ENCODE results near the gene UBASH3A. TPM values are rescaled to one million over a fixed set of nuclear protein-coding genes. Genes with fewer than 3 reads are reported as not detected.

Gene UBASH3A, protein sequence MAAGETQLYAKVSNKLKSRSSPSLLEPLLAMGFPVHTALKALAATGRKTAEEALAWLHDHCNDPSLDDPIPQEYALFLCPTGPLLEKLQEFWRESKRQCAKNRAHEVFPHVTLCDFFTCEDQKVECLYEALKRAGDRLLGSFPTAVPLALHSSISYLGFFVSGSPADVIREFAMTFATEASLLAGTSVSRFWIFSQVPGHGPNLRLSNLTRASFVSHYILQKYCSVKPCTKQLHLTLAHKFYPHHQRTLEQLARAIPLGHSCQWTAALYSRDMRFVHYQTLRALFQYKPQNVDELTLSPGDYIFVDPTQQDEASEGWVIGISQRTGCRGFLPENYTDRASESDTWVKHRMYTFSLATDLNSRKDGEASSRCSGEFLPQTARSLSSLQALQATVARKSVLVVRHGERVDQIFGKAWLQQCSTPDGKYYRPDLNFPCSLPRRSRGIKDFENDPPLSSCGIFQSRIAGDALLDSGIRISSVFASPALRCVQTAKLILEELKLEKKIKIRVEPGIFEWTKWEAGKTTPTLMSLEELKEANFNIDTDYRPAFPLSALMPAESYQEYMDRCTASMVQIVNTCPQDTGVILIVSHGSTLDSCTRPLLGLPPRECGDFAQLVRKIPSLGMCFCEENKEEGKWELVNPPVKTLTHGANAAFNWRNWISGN
- under 1 TPM in 2 of 4 donors, not detected in 2; 0.06 TPM for polyA plus RNA-seq (ENCODE audit: insufficient read length in 4 of 4)

- DNase-seq (ENCODE audit: low read depth in 4 of 4, low spot score in 2 of 4): no peak
Observed at GRCh38 chr21:42403611-42404231, at the start of gene UBASH3A. TSS of gene UBASH3A (plus strand) at chr21:42403902. CDS start at chr21:42403946, 44 bp downstream.

GRCh38 chr21:42356046-42356445, 47.7 kb upstream of the UBASH3A start:
- no peak for DNase-seq (ENCODE audit: low read depth in 4 of 4, low spot score in 2 of 4)

DNA sequence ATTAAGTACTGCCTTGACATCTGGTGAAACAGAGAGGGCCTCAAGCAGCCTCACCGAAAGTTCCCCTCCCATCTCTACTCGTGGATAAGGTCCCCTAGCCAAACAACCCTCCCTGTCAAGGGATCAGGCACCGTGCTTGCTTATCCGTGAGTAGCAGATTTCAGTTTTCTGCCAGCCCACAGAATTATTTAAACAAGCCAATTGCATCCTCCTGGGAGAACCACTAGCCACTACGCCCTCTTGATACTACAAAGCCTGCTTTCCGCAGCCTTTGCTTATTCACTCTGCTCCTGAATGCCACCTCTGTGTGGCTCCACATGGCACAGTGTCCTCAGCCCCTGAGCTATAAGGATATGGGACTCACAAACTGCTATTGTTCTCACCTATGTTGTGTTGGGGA, 47.1 kb upstream of the UBASH3A start:
- no peak for DNase-seq (ENCODE audit: low read depth in 4 of 4, low spot score in 2 of 4)

DNA sequence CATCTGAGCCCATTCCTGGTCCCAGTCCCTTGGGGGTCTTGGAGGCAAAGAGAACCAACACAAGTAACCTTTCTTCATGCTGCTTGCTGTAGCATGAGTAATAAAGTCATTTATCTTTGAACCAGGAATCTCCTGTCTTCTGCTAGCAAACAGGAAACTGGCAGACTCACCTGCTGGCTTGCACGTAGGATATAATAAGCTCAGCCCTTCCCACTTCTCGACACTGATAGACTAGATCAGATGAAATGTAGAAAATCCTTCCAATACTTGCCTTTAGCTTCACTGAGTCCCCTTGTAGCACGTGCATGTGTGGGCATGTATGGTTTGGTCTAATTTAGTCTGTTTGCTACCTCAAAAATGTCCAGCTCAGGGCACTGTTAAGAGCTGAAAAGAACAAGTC, 46.4 kb upstream of the UBASH3A start:
- DNase-seq (ENCODE audit: low read depth in 4 of 4, low spot score in 2 of 4): no peak

DNA sequence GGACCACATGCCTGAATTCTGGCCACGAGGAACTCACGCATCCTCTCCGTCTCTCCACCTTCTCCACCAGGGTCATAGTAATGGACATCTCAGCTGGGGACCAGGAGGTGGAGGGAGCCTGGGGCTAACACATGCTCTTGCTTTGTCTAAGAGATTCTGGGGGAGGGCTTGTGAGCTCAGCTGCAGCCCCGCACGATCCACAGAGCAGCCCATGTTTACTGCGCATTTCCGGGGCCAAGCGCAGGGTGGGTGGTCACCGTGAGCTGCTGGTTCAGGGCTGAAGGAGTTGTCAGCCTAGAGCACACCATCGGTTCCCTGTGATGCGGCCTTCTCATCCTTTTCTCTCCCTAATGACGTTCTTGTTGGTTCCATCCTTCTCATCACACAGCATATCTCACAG, 45.4 kb upstream of the UBASH3A start:
- DNase-seq (ENCODE audit: low read depth in 4 of 4, low spot score in 2 of 4): no peak

DNA sequence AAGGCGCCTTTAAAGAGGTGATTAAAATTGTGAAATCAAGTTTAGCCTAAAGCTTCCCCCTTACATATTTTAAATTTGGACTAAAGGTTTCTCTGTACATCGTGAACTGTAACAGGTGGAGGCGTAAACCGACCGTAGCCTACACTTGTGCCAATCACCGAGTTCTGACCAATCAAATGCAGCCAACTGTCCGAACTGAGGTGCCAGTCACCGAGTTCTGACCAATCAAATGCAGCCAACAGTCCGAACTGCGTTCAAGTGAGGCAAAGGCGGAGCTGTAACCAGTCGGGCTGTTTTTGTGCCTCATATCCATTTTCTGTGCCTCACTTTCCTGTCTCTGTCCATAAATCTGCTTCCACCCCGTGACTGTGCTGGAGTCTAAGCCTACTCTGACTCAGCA, 44.8 kb upstream of the UBASH3A start:
- no peak for DNase-seq (ENCODE audit: low read depth in 4 of 4, low spot score in 2 of 4)

DNA sequence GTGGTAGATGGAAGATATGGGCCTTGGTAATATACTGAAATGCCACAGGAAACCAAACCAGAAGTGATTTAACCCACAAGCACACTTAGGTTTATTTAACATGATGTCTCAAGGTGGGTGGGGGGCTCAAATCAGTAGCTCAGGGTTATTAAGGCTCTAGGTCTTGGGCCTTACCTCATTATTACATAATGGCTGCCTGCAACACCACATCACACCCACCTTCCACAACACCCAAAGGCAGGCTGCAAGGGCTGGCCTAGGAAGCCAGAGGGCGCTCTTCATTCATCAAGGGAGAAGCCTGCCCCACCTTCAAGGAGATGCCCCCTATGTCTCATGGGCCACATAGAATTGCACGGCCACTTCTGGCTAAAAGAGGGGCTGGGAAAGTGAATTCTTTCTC, 43.4 kb upstream of the UBASH3A start:
- no peak for DNase-seq (ENCODE audit: low read depth in 4 of 4, low spot score in 2 of 4)

DNA sequence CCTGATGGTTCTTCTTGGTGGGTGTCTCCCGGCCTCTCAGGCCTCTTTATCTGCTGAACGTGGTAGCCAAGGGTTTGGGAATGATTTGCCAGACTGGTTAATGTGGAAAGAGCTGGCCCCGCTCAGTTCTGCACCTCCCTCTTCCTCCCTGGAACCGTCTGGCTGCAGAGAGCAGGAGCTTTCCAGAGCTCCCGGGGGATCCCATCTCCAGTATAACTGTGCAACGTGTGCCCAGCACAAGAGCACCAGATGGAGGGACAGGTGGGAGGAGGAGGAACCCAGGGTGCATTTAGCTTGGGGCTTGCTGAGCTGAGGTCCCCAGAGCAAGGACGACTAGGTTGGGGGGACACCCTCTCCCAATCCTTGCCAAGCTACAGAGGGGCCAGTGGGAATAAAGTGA, 42.4 kb upstream of the UBASH3A start:
- DNase-seq (ENCODE audit: low read depth in 4 of 4, low spot score in 2 of 4): no peak

GRCh38 chr21:42362198-42362597, 41.5 kb upstream of the UBASH3A start:
- no peak for DNase-seq (ENCODE audit: low read depth in 4 of 4, low spot score in 2 of 4)

GRCh38 chr21:42362700-42363099, 41.0 kb upstream of the UBASH3A start:
- no peak for DNase-seq (ENCODE audit: low read depth in 4 of 4, low spot score in 2 of 4)

DNA sequence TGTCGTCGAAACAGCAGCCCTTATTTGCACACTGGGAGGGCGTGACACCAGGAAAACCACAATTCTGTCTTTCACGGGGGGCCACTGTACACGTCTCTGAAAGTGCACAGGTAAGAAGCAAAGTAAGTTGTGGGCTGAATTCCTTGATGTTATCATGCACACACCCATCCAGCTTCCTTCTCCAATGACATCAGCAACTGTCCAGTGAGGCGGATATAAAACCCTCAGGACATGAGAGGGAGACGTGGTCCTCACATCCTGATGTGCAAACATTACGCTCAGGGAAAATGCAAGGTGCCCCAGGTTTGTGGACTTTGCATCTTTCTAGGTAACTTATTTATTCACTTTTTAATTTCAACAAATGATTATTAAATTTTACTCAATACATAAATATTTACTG, 40.4 kb upstream of the UBASH3A start:
- DNase-seq (ENCODE audit: low read depth in 4 of 4, low spot score in 2 of 4): no peak

- no peak for DNase-seq (ENCODE audit: low read depth in 4 of 4, low spot score in 2 of 4)
Observed at GRCh38 chr21:42364304-42364865, 39.3 kb upstream of the UBASH3A start.

DNA sequence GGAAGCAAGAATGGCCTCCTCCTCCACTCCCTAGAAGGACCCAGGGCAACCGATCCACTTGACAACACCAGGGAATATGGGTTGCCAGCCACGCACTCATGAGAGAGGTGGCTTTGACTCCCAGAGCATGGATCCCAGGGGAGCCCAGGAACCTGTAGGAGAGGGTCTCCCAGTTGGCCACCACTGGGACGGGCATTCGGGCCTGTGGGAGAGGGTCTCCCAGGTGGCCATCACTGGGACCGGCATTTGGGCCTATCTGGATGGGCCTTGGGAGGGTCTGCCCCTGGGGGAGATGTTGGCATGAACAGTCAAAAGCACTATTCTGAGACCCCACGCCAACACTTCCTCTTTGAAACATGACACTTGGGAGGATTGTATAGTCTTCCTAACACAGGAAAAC, 37.9 kb upstream of the UBASH3A start:
- no peak for DNase-seq (ENCODE audit: low read depth in 4 of 4, low spot score in 2 of 4)

- DNase-seq (ENCODE audit: low read depth in 4 of 4, low spot score in 2 of 4): no peak
Observed at GRCh38 chr21:42366292-42367010, 37.3 kb upstream of the UBASH3A start, which contains the start of gene TFF1. TSS of gene TFF1 (minus strand) at chr21:42366535. CDS start at chr21:42366495, 40 bp downstream.

GRCh38 chr21:42367367-42368165, 36.1 kb upstream of the UBASH3A start:
- DNase-seq (ENCODE audit: low read depth in 4 of 4, low spot score in 2 of 4): no peak

DNA sequence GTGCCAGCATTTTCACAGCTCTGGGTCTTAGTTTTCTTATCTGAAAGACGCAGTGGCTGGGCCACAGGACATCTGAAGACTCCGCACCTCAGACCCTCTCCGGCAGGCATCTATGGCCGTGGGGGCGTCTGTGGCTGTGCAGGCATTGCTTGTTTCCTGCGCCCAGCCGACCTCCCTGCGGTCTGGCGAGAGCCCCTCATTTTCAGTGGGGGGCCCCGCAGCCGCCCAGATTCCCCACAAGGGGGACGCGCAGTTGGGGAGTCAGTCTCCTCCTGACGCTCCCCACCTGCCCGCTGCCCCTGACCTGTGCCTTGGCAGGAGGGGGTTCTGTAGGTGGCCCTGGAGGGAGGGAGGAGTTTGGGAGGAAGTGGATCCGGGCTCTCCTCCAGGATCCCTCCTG, 33.9 kb upstream of the UBASH3A start:
- DNase-seq (ENCODE audit: low read depth in 4 of 4, low spot score in 2 of 4): no peak

DNA sequence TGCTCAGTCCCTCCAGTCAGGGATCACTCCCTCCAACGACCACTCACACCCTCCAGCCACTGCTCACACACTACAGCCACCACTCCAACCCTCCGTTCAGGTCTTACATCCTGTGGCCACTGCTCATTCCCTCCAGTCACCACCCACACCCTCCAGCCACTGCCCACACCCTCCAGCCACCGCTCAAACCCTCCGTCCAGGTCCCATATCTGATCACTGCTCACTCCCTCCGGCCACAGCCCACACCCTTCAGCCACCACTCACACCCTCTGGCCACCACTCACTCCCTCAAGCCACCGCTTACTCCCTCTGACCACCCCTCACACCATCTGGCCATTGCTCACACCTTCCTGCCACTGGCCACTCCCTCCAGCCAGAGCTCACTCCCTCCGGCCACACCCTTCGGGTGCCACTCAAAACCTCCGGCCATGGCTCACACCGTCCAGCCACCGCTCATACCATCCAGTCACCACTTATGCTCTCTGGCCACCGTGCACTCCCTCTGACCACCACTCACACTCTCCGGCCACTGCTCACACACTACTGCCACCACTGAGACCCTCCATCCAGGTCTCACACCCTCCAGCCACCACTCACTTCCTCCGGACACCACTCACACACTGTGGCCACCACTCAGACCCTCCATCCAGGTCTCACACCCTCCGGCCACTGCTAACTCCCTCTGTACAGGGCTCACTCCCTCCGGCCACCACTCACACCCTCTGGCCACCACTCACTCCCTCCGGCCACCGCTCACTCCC, 32.6 kb upstream of the UBASH3A start:
- DNase-seq (ENCODE audit: low read depth in 4 of 4, low spot score in 2 of 4): no peak

GRCh38 chr21:42373196-42373907, 30.4 kb upstream of the UBASH3A start:
- DNase-seq (ENCODE audit: low read depth in 4 of 4, low spot score in 2 of 4): no peak
